ENCODE data around the gene PLAU. TPM values are rescaled to one million over a fixed set of nuclear protein-coding genes. Genes with fewer than 3 reads are reported as not detected.

The PLAU gene
- polyA plus RNA-seq, 4 donors = 1.3 to 21.5 (median 6.4) TPM

DNA sequence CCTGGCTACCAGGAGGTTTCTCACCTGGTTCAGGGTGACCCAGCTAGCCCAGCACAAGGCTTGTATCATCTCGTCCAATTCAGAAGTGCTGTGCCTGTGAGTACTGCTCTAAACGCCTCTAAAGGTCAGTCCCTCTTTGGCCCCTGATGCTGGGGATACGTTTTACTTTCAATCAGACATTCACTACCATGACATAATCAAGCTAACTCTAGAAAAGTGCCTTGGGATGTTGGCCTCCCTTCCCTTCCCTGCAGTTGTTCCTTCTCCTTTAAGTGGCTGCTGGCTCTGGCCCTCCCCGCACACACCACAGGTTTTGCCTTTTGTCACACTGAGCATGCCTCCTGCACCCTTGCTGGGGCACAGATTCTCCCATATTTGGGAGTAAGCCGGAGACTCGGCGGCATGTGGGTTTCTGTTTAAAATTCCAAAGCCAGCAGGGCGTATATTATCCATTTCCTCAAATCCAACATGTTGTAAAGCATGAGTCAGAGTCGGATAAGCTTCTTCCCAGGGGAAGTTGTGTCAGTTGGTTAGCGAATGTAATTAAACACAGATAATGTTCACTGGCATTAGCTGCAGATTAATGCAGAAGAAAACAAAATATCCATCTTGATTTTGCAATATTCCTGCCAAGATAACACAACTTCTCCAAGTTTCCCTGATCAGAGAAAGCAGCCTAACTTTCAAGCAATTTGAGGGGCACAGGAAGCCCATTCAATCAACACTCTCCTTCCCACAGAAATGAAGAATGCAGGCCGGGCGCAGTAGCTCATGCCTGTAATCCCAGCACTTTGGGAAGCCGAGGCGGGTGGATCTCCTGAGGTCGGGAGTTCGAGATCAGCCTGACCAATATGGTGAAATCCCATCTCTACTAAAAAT lies 55.2 kb downstream of the PLAU start:
- 22 to 27% (median 24%) methylated on average over 16 of the region's 16 CpGs for WGBS, 3 donors
- Histone ChIP-seq H3K27ac (ENCODE audit: low read depth in 1 of 3, low read length in 2 of 3) (peak overlapping the region; percentile 75 to 98 (median 90)), H3K4me3 (ENCODE audit: low read depth in 1 of 3, low read length in 3 of 3) (peak overlapping the region in 2 of 3 donors; percentile 22 to 23), H3K9me3 (ENCODE audit: control insufficient read depth in 2 of 2, insufficient read depth in 1 of 2, low read depth in 1 of 2, low read length in 1 of 2) (no peaks in the 10 kb centered on the region), H3K27me3 (ENCODE audit: control insufficient read depth in 3 of 3, insufficient read depth in 3 of 3, low read length in 3 of 3) (no peaks in the 10 kb centered on the region), H3K4me1 (ENCODE audit: control insufficient read depth in 3 of 3, insufficient read depth in 2 of 3, low read depth in 1 of 3, low read length in 2 of 3) (peaks cover 0 to 29% (median 4%) of the 10 kb centered on the region in 3 donors), H3K36me3 (ENCODE audit: control insufficient read depth in 3 of 3, insufficient read depth in 2 of 3, low read depth in 1 of 3, low read length in 3 of 3) (no peaks in the 10 kb centered on the region)
- FAIRE-seq = no peak
- peak; percentile 90 to 92 for DNase-seq

DNA sequence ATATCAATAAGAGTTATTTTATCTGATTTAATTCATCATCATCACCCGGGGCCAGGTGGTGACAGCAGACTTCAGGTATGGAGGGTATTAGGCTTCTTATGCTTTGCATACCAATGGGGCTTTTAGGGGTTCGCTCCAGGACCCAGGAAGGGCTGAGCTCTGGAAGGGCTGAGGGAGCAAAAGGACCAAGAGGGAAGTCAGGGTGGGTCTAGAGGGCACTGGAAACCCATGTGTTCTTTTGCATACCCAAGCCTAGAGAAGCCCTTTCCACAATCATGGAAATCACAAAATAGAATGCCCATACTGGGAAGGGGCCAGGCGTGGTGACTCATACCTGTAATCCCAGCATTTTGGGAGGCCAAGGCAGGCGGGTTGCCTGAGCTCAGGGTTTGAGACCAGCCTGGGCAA lies 56.1 kb downstream of the PLAU start:
- H3K9me3 ChIP-seq (ENCODE audit: control insufficient read depth in 2 of 2, insufficient read depth in 1 of 2, low read depth in 1 of 2, low read length in 1 of 2) = no peaks in the 10 kb centered on the region
- H3K36me3 ChIP-seq (ENCODE audit: control insufficient read depth in 3 of 3, insufficient read depth in 2 of 3, low read depth in 1 of 3, low read length in 3 of 3) = no peaks in the 10 kb centered on the region
- H3K27me3 ChIP-seq (ENCODE audit: control insufficient read depth in 3 of 3, insufficient read depth in 3 of 3, low read length in 3 of 3) = no peaks in the 10 kb centered on the region
- DNase-seq (no peak), FAIRE-seq (no peak)
- H3K4me1 ChIP-seq (ENCODE audit: control insufficient read depth in 3 of 3, insufficient read depth in 2 of 3, low read depth in 1 of 3, low read length in 2 of 3) = peaks cover 0 to 30% (median 4%) of the 10 kb centered on the region in 3 donors
- H3K4me3 ChIP-seq (ENCODE audit: low read depth in 1 of 3, low read length in 3 of 3) = no peak overlapping the region
- H3K27ac ChIP-seq (ENCODE audit: low read depth in 1 of 3, low read length in 2 of 3) = peak overlapping the region in 2 of 3 donors; percentile 90 to 98
- 76 to 85% (median 83%) methylated on average over 4 of the region's 4 CpGs for WGBS, 3 donors

Other genes starting within 250 kb of the PLAU start
- 10 to 100 TPM in 2 of 4 donors, 1 to 10 TPM in 2; 4.3 to 15.8 (median 10.3) TPM for gene AGAP5, start 213.0 kb upstream of the PLAU start, polyA plus RNA-seq
- 10 to 100 TPM; 35.3 to 64.3 (median 38.6) TPM for gene SEC24C, start 166.8 kb upstream of the PLAU start, polyA plus RNA-seq
- gene CHCHD1, start 129.1 kb upstream of the PLAU start, polyA plus RNA-seq = 10 to 100 TPM; 53.4 to 87.0 (median 79.4) TPM
- gene ZSWIM8, start 125.5 kb upstream of the PLAU start, polyA plus RNA-seq = 100 to 1,000 TPM in 3 of 4 donors, 10 to 100 TPM in 1; 44.5 to 465 (median 170) TPM
- gene NDST2, start 99.5 kb upstream of the PLAU start, polyA plus RNA-seq = 10 to 100 TPM in 2 of 4 donors, 1 to 10 TPM in 2; 2.2 to 20.3 (median 8.9) TPM
- gene CAMK2G, start 36.6 kb upstream of the PLAU start, polyA plus RNA-seq = 10 to 100 TPM; 33.1 to 74.9 (median 46.8) TPM
- gene VCL, start 87.0 kb downstream of the PLAU start, polyA plus RNA-seq = 10 to 100 TPM in 3 of 4 donors, 1 to 10 TPM in 1; 8.9 to 32.2 (median 20.9) TPM
- gene AP3M1, start 239.7 kb downstream of the PLAU start, polyA plus RNA-seq = 10 to 100 TPM in 3 of 4 donors, 1 to 10 TPM in 1; 9.7 to 40.8 (median 13.8) TPM
- gene ADK, start 240.1 kb downstream of the PLAU start, polyA plus RNA-seq = 10 to 100 TPM in 2 of 4 donors, 1 to 10 TPM in 2; 7.2 to 32.3 (median 16.1) TPM